ENCODE measurements around the gene CLPSL2.

The CLPSL2 gene

GRCh38 chr6:35735452-35735851 lies 40.9 kb upstream of the CLPSL2 start:
- Histone ChIP-seq H3K9me3 (ENCODE audit: insufficient read depth, low read length, severe bottlenecking) (no peaks in the 10 kb centered on the region), H3K36me3 (ENCODE audit: insufficient read depth, low read length) (no peaks in the 10 kb centered on the region), H3K4me3 (ENCODE audit: low read depth in 1 of 2, low read length in 2 of 2) (no peak overlapping the region), H3K27me3 (ENCODE audit: insufficient read depth, low read length, poor library complexity) (peaks cover 8% of the 10 kb centered on the region), H3K9ac (ENCODE audit: low read depth, low read length) (no peak overlapping the region), H3K4me2 (ENCODE audit: insufficient read depth, low read length) (no peak overlapping the region), H3K79me2 (ENCODE audit: insufficient read depth, low read length) (no peaks in the 10 kb centered on the region), H2AFZ (ENCODE audit: low read depth, low read length) (no peak overlapping the region), H4K20me1 (ENCODE audit: insufficient read depth, low read length) (peaks cover 6% of the 10 kb centered on the region; the same call in 1 of the 2 replicates), H3K27ac (ENCODE audit: low read length) (no peak overlapping the region), H3K4me1 (ENCODE audit: insufficient read depth, low read length) (peaks cover 28% of the 10 kb centered on the region)
- TF ChIP-seq EZH2 (IDR thresholded peaks at IDR 0.05; ENCODE audit: borderline replicate concordance, low read depth, low read length, severe bottlenecking) = no peak
- TF ChIP-seq, protein P1, sequence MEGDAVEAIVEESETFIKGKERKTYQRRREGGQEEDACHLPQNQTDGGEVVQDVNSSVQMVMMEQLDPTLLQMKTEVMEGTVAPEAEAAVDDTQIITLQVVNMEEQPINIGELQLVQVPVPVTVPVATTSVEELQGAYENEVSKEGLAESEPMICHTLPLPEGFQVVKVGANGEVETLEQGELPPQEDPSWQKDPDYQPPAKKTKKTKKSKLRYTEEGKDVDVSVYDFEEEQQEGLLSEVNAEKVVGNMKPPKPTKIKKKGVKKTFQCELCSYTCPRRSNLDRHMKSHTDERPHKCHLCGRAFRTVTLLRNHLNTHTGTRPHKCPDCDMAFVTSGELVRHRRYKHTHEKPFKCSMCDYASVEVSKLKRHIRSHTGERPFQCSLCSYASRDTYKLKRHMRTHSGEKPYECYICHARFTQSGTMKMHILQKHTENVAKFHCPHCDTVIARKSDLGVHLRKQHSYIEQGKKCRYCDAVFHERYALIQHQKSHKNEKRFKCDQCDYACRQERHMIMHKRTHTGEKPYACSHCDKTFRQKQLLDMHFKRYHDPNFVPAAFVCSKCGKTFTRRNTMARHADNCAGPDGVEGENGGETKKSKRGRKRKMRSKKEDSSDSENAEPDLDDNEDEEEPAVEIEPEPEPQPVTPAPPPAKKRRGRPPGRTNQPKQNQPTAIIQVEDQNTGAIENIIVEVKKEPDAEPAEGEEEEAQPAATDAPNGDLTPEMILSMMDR (IDR thresholded peaks at IDR 0.05; ENCODE audit: borderline replicate concordance, extremely low read depth, low read length, poor library complexity, severe bottlenecking) = no peak
- no peak for ATAC-seq (ENCODE audit: insufficient read depth, low read depth)
- DNase-seq = no peak

GRCh38 chr6:35736253-35736894 lies 40.0 kb upstream of the CLPSL2 start:
- Histone ChIP-seq H3K4me3 (ENCODE audit: low read depth in 1 of 2, low read length in 2 of 2) (no peak overlapping the region), H3K27ac (ENCODE audit: low read length) (no peak overlapping the region), H4K20me1 (ENCODE audit: insufficient read depth, low read length) (0 out of 2 replicates have a peak, but pooled peaks cover 6% of the 10 kb centered on the region), H2AFZ (ENCODE audit: low read depth, low read length) (no peak overlapping the region), H3K79me2 (ENCODE audit: insufficient read depth, low read length) (no peaks in the 10 kb centered on the region), H3K9me3 (ENCODE audit: insufficient read depth, low read length, severe bottlenecking) (no peaks in the 10 kb centered on the region), H3K9ac (ENCODE audit: low read depth, low read length) (no peak overlapping the region), H3K27me3 (ENCODE audit: insufficient read depth, low read length, poor library complexity) (peaks cover 12% of the 10 kb centered on the region), H3K4me2 (ENCODE audit: insufficient read depth, low read length) (no peak overlapping the region), H3K36me3 (ENCODE audit: insufficient read depth, low read length) (no peaks in the 10 kb centered on the region), H3K4me1 (ENCODE audit: insufficient read depth, low read length) (peaks cover 19% of the 10 kb centered on the region)
- TF ChIP-seq, protein P1 (IDR thresholded peaks at IDR 0.05; ENCODE audit: borderline replicate concordance, extremely low read depth, low read length, poor library complexity, severe bottlenecking) = peak; percentile 96
- TF ChIP-seq EZH2 (IDR thresholded peaks at IDR 0.05; ENCODE audit: borderline replicate concordance, low read depth, low read length, severe bottlenecking) = no peak
- DNase-seq (peak; percentile 80), ATAC-seq (ENCODE audit: insufficient read depth, low read depth) (peak; percentile 54)

DNA sequence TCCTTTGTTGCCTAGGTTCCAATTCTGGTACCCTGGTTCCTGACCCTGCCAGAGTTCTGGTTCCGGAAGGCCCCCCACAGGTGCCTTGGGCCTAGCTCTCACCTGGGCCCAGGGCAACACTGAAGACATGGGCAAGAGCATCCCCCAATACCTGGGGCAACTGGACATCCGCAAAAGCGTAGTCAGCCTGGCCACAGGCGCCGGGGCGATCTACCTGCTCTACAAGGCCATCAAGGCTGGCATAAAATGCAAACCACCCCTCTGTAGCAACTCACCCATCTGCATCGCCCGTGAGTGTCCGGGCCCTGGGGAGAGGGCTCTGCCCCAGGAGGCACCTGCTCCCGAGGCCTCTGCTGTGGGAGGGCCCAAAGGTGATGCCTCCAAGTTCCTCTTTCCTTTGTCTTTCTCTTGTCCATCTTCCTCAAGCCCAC lies 39.4 kb upstream of the CLPSL2 start, which contains the start of gene ARMC12:
Gene ARMC12 (plus strand): TSS at position 51 of the 431 bp plus-strand sequence. CDS start 77 bp downstream, at position 128.
- H3K79me2 ChIP-seq (ENCODE audit: insufficient read depth, low read length) = no peaks in the 10 kb centered on the region
- no peak within 1 kb of the TSS for H3K9ac ChIP-seq (ENCODE audit: low read depth, low read length)
- TF ChIP-seq, protein P1 (IDR thresholded peaks at IDR 0.05; ENCODE audit: borderline replicate concordance, extremely low read depth, low read length, poor library complexity, severe bottlenecking) = no peak
- TF ChIP-seq EZH2 (IDR thresholded peaks at IDR 0.05; ENCODE audit: borderline replicate concordance, low read depth, low read length, severe bottlenecking) = no peak
- peak within 1 kb of the TSS; percentile 26; the same call in 1 of the 2 replicates for H2AFZ ChIP-seq (ENCODE audit: low read depth, low read length)
- H4K20me1 ChIP-seq (ENCODE audit: insufficient read depth, low read length) = 0 out of 2 replicates have a peak, but pooled peaks cover 6% of the 10 kb centered on the region
- H3K4me3 ChIP-seq (ENCODE audit: low read depth in 1 of 2, low read length in 2 of 2) = no peak within 1 kb of the TSS
- no peaks in the 10 kb centered on the region for H3K36me3 ChIP-seq (ENCODE audit: insufficient read depth, low read length)
- no peaks in the 10 kb centered on the region for H3K9me3 ChIP-seq (ENCODE audit: insufficient read depth, low read length, severe bottlenecking)
- H3K4me1 ChIP-seq (ENCODE audit: insufficient read depth, low read length) = peaks cover 13% of the 10 kb centered on the region
- peaks cover 12% of the 10 kb centered on the region for H3K27me3 ChIP-seq (ENCODE audit: insufficient read depth, low read length, poor library complexity)
- DNase-seq (no peak), ATAC-seq (ENCODE audit: insufficient read depth, low read depth) (no peak)
- H3K4me2 ChIP-seq (ENCODE audit: insufficient read depth, low read length) = no peak within 1 kb of the TSS
- no peak within 1 kb of the TSS for H3K27ac ChIP-seq (ENCODE audit: low read length)

Measured in DND-41 (cell line).